Hypothalamus (tissue), 51 donors: ENCODE results near the gene STAMBPL1.
"Not testable (repeated sequence)": the region's sequence is repeated elsewhere in the genome, so short reads cannot be mapped to it uniquely, and the experiment has no call there.

Experiments
- DNase-seq, 51 donors: peaks; one replicate each; lab custom pipeline; 2025; lab: John Stamatoyannopoulos, UW

Gene STAMBPL1

DNA sequence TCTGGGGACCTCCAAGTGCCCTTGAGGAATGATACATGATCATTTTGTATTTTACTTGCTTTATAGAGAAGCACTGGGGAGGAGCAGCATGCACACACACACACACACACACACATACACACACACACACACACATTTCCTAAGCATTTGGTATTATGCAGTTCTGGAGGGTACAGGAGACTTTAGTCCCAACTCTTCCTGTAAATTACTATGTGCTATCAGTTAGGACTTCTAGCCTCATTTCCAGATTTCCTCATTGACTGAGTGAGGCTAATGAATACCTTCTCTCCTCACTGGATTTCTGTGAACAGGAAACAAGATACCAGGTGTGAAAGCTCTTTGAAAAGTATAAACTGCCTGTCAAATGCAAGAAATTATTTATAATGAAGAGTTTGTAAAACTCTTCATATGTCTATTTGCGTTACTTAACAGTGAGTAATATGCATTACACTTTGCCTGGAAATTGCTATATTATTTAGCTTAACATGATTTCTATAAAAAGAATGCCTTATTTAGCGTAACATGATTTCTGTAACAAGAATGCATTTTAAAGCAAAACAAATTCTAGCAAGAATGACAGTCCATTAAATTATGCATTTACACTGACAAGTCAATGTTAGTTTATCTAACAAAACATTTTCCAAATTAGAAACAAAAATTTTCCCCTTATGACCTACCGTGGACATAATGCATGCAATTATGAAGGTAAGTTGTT, 38.3 kb downstream of the STAMBPL1 start:
- no peak for DNase-seq

DNA sequence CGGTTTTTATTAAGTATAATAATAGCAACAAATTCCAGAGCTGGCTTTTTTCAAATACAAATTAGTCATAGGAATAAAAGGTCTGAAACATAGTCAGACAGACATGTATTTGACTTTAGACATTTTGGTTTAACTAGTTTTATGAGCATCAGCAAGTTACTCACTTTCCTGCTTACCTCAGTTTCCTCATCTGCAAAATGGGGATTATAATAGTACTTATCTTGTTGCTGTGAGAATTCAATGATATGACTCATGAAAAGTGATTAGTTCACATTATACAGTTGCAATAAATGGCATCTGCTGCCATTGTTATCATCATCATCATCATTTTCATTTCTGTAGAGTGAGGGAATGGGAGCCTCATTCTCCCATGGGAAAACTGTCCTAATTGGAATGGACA, 39.0 kb downstream of the STAMBPL1 start:
- DNase-seq: no peak

DNA sequence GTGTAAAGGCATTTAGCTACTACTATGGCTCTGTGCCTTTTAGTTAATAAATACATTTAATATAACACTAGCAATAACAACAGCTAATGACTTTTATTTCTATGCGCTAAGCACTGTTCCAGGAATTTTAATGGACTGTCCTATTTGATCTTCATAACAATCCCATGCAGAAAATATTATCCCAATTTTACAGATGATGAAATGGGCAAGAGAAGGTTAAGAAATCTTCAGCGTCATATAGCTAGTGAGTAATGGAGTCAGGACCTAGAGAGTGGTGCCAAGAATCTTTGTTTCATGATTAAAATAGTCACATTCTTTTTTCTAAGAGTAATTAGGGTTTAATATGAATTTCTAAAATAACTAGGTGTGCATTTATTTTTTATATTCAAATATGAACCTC, 40.2 kb downstream of the STAMBPL1 start:
- no peak for DNase-seq

DNA sequence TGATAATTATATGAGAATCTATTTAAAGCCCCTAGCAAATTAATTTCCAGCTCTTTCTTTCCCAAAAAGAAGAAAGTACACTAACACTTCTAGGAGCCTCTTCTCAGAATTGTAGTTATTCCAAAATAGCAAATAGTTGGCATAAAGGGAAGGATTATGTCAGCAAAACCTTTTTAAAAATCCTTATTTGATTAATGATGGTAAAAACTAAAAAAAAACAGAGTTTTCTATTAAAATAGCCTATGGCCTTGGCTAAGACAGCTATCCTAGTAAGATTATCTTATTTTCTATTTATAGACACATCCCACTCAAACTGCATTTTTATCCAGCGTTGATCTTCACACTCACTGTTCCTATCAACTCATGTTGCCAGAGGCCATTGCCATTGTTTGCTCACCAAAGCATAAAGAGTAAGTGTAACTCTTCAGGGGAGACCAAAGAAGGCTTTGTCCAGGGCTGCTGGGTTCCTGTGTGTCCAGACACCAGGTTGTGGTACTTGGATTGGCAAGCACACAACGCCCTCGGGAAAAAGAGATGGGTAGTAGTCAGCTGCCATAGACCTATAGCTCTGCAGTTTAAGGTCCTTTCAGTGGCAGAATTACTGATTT, 41.0 kb downstream of the STAMBPL1 start:
- no peak for DNase-seq

DNA sequence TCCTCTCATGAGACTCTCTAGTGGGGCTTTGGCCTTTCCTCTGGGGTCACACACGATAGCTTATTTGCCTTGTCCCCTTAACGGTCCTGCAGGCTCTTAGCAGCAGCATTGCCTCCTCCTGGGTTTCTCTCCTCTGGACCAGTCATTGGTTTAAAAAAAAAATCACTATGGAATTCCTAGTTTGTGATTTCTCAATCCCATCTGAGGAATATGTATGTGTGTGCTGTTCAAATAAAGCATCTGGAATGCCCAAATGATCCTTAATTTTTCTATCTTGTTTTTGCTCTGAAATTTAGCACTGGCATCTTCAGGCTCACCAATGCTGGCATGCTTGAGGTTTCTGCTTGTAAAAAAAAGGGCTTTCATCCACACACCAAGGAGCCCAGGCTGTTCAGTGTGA, 42.0 kb downstream of the STAMBPL1 start:
- DNase-seq: no peak

DNA sequence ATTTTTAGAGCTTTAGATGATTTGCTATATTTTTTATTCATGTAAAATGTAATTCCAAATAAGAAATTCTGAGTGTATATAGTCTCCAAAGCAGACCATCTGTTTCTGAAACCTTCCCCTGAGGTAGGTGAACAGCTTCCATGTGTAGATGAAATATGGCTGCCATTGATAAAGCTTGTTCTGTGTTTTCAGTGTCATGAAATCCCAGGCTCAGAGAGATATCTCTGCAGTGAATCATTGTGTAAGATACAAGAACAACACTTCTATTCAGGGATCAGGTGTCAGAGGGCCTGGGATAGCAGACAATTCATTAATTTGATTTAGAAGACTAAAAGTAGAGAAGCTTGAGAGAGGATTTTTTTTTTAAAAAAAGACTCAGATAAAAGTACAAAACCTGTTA, 43.5 kb downstream of the STAMBPL1 start:
- DNase-seq: no peak

DNA sequence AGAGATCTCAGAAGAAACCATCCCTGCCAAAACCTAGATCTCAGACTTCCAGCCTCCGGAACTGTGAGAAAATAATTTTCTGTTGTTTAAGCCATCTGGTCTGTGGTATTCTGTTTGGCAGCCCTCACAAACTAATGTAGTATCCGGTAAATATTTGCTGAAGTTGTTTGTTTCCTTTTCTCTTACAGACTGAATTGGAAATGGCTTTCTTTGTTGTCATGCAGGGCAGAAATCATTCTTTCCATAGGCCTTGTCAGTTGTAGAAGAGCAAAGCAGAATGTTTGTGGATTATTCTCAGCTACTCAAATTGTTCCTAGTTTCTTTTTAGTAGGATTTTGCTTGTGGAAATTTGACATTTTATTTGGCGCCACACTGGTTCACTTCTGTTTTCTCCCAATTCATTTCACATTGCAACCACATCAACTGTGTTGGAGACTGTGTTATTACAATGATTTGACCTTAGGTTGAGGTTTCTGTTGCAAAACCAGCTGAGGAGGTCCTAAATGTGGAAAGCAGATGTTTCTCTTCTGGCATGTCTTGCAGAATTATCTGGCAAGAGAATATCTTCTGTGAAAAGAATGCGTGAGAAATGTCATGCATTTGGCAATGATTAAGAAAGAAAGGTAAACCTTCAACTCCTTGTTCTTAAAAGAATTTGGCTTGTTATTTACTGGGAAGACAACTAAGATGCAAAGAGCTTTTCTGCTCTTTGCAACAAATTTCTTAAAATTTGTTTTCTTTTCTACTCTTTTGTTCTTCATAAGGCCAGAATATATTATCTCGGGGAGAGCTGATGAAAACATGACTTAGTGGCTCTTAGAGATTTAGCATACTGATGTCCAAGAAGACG, 46.7 kb downstream of the STAMBPL1 start:
- no peak for DNase-seq

DNA sequence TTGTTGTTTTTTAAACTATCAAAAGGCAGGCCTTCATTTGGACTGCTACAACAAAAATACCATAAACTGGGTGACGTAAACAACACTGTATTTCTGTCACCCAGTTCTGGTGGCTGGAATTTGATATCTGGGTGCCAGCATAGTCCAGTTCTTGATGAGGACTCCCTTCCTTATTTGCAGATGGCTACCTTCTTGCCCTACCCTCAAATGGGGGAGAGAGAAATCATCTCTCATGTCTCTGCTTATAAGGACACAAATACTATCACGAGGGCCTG, 47.3 kb downstream of the STAMBPL1 start:
- no peak for DNase-seq

DNA sequence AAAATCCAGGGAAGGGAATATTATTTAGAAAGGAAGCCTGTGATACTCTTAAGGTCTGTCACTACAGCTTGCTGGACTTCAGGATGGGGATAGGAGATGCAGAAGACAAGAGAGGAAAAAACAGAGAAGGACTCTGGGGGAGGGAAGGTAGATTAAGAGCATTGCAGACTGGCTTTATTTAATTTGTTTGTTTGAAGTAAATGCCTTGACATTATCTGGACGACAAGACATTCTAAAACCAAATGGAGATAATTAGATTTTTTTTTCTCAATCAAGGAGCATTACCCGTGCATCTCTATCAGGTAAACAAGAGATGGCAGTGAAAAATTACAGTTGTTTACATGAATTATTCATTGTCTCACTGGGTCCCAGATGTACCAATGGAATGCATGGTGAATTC, 48.2 kb downstream of the STAMBPL1 start:
- no peak for DNase-seq

DNA sequence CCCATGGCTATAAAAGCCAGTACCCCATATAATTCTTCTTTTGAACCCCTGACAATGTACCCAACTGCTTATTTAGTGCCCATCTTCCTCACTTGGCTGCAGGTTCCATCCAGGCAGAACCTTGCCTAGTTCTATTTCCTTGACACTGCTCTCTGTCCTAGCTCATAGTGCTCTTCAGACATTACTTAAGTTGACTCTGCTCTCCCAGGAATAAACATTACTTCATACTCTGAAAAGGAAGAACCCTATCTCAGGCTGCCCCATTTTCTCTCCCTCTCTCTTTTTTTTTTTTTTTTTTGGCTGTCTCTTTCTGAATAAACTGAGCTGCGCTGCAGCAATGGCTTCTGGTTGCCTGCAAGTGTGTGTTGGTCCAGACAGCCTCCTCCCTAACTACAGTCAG, 51.5 kb downstream of the STAMBPL1 start:
- DNase-seq: no peak

DNA sequence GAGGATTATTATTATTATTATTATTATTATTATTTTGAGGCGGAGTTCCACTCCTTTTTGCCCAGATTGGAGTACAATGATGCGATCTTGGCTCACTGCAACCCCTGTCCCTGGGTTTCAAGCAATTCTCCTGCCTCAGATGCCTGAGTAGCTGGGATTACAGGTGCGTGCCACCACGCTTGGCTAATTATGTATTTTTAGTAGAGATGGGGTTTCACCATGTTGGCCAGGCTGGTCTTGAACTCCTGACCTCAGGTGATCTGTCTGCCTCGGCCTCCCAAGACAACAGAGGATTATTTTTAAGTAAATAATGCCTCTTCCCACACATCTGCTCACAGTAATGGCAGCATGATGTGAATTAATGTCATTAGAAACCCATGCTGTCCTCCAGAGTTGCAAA, 52.0 kb downstream of the STAMBPL1 start:
- not testable (repeated sequence) for DNase-seq

DNA sequence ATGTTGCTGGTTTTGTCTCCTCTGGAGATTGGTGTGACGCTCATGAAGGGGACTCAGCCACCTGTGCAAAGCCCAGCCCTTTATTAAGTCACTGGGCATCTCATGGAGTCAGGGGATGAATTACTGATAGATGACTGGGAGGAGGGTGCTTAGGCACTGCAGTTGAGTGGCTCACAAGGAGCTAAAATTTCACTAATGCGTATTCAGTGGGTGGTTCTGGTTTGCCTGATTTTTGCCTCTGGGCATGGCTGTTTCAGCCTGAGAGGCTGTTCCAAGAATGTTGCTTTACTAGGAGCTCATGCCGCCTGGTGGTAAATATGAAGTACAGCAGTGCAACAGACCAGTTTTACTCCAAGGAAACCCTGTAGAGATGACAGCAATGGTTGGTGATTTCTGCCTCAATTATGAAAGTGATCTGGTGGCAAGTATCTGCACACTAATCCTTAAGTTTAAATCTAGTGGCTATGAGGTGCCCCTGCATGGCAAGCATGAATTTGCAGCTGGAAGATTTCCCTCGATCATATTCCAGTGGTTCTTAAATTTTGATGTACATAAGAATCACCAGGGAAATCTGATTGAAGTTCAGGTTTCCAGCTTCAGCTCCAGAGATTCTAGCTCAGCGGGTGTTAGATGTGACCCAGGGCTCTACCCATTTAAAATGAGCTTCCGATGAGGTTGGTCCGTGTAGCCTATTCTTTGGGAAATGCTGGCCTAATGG, 52.7 kb downstream of the STAMBPL1 start:
- peak in 24 of 51 donors; percentile 1 to 61 (median 36) for DNase-seq

DNA sequence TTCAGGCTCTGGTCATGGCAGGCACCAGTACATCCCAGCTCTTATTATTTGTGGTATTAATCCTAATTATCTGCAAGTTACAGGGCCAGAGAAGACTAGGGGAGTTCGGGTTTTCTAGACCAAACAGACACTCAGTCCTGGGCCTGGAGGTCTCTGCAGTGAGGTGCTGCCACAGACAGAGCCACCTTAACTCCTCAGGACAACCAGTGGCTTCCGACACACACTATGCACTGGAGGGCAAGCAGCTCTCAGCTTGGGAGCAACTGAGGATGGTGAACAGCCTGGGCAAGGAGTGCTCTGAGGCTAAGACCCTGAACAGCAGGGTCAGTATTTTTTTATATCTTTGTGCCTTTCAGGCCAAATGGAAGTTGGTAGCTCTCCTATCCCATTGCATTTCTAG, 53.5 kb downstream of the STAMBPL1 start:
- DNase-seq: no peak

DNA sequence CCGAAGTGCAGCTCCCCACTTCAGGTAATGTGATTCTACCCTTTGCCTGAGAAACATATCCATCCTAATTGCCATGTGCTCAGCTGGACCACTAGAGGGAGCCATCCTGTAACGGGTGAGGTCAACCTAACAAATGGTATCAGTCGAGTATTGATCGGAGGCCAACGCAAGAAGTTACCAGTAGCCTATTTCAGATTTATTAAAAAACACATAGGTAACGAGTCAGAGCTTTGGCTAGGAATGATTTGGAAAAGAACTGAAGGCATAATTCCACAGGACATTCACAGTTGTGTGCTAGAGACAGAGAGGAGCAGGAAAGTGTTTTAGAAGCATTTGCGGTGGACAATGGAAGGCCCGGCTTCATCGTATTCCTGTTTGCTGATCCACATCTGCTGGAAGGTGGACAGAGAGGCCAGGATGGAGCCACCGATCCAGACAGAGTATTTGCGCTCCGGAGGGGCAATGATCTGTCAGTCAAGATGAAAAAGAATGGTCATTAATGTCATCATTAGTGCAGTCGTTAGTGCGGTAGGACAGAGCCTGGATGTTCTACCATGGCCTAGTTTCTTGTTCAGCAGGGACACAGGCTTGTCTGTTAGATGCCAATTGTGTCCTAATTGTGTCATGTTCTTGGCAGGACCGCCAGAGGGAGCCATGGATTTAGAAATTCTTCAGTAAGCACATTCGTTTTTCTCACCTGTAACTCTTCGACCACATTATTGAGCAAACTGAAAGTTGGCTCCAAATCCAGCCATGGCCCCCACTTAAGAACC, 55.0 kb downstream of the STAMBPL1 start:
- DNase-seq: peak in 43 of 51 donors; percentile 4 to 82 (median 46)

DNA sequence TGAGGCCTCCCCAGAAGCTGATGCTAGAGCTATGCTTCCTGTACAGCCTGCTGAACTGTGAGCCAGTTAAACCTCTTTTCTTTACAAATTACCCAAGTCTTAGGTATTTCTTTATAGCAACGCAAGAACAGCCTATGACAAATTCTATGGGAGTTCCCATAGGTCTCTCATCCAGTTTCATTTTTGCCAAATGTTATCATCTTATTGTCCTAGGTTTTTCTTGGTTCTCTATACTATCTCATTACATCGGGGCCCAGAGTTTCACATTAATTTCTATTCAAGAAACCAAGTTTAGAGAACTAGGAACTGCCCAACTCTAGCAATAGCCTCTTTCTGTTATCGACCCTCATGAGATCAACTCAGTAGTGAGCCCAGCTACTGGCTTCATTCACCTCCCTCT, 56.6 kb downstream of the STAMBPL1 start:
- no peak for DNase-seq

DNA sequence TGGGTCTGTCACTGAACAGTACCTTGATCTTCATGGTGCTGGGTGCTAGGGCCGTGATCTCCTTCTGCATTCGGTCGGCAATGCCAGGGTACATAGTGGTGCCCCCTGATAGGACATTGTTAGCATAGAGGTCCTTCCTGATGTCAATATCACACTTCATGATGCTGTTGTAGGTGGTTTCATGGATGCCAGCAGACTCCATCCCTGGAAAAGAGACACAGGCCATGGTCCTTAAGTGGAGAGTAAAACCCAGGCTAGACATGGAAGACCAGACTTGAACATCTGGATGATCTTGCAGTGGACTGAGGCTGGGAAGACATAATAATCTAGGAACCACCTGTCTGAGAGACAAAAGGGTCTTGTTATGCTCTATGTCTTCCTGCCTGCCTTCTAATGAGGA, 58.0 kb downstream of the STAMBPL1 start:
- no peak for DNase-seq

DNA sequence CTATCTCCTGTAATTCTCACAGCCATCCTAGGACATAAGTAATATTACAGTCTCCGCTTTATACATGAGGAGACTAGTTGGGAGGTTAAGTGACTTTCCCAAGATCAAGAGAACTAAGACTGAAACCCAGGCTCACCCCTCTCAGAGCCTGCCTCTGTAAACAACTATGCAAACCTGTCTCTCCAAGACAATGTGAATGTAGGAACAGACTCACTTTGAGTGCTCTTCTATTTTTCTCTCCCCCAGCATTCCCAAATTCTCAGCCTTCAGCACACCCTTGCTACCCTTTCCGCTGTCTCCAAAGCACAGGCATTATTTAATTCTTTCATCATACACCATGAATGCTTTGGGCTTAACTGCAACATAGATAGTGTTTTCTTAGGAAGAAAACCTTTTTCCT, 58.9 kb downstream of the STAMBPL1 start:
- no peak for DNase-seq

DNA sequence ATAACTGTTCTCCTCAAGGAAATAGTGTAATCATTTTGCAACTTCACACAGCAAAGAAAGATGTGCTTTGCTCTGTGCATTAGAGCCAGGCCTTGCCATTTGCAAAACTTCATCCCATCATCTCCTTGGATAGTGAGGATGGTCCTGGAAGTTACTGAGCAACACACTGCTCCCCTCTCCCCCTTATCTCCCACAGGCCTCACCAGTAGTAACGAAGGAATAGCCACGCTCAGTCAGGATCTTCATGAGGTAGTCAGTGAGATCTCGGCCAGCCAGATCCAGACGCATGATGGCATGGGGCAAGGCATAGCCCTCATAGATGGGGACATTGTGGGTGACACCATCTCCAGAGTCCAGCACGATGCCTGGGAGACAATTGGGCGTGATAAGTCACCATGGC, 61.0 kb downstream of the STAMBPL1 start:
- no peak for DNase-seq

DNA sequence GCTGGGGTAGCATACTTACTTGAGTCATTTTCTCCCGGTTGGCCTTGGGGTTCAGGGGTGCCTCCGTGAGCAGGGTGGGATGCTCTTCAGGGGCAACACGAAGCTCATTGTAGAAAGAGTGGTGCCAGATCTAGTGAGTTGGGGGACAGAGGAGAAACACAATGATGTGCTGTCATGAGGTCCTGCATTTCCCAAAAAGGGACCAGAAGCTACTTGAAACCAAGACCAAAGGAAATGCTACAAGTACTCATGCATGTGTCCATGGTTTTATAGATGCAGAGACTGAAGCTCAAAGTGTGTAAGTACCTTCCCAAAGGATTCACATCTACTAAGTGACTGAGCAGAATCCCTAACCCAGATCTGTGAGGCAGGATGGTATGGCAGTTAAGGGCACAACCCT, 63.7 kb downstream of the STAMBPL1 start:
- no peak for DNase-seq

DNA sequence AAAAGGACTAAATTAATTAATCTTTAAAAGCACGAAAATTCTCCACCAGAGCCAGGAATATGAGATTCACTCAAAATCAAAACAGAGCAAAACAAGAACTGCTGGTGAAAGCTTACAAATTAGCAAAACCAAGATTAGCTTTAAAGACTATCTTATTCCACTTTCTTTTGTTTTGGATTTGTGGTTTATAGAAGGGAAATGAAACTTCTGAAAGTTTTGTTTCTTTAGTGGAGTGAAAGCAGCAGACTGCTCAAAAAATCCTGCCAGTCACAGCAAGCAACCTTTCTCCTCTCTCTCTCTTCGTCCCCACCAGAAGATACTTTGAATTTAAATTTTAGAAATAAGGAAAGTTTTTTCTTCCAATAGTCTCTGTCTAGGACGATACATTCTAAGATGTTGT, 64.8 kb downstream of the STAMBPL1 start:
- DNase-seq: no peak

DNA sequence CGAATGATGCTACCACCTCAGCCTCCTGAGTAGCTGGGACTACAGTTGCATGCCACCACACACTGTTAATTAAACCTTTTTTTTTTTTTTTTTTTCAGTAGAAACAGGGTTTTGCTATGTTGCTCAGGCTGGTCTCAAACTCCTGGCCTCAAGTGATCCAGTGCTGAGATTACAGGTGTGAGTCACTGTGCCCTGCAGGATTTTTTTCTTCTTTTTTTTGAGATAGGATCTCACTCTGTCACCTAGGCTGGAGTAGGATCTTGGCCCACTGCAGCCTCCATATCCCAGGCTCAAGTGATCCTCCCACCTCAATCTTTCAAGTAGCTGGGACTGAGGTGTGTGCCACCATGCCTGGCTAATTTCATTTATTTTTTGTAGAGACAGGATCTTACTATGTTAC, 66.2 kb downstream of the STAMBPL1 start:
- DNase-seq: no peak
